Activated T-cell treated with anti-CD3 and anti-CD28 coated beads, Interleukin-2, amount 50 U/mL, for 48 hours (primary cell): ENCODE results near the gene ADAMTS2.

ENCODE experiments used
- DNase-seq, 2 experiments: peaks; one replicate each; pipeline ENCODE4 v3.0.0-alpha.2; 2020

Gene ADAMTS2

GRCh38 chr5:179250561-179251225 lies 94.6 kb downstream of the ADAMTS2 start:
- DNase-seq: no peak

GRCh38 chr5:179246227-179246626 lies 99.0 kb downstream of the ADAMTS2 start:
- DNase-seq: no peak

GRCh38 chr5:179245031-179245430 lies 100.2 kb downstream of the ADAMTS2 start:
- DNase-seq: no peak

GRCh38 chr5:179244044-179244443 lies 101.2 kb downstream of the ADAMTS2 start:
- no peak for DNase-seq

GRCh38 chr5:179243333-179243732 lies 101.9 kb downstream of the ADAMTS2 start:
- no peak for DNase-seq

- DNase-seq: no peak
Observed at GRCh38 chr5:179242676-179243075, 102.6 kb downstream of the ADAMTS2 start.

GRCh38 chr5:179241764-179242370 lies 103.4 kb downstream of the ADAMTS2 start:
- no peak for DNase-seq

GRCh38 chr5:179241175-179241574 lies 104.1 kb downstream of the ADAMTS2 start:
- DNase-seq: no peak

- DNase-seq: no peak
Observed at GRCh38 chr5:179240561-179240960, 104.7 kb downstream of the ADAMTS2 start.

- no peak for DNase-seq
Observed at GRCh38 chr5:179239256-179240135, 105.8 kb downstream of the ADAMTS2 start.

GRCh38 chr5:179238628-179238970 lies 106.7 kb downstream of the ADAMTS2 start:
- no peak for DNase-seq

GRCh38 chr5:179237770-179238627 lies 107.3 kb downstream of the ADAMTS2 start:
- DNase-seq: no peak

GRCh38 chr5:179235416-179236400 lies 109.6 kb downstream of the ADAMTS2 start:
- no peak for DNase-seq

GRCh38 chr5:179234563-179235135 lies 110.6 kb downstream of the ADAMTS2 start:
- DNase-seq: no peak

- no peak for DNase-seq
Observed at GRCh38 chr5:179233909-179234562, 111.2 kb downstream of the ADAMTS2 start.

- no peak for DNase-seq
Observed at GRCh38 chr5:179232091-179232735, 113.0 kb downstream of the ADAMTS2 start.

- no peak for DNase-seq
Observed at GRCh38 chr5:179231309-179231708, 114.0 kb downstream of the ADAMTS2 start.

- DNase-seq: no peak
Observed at GRCh38 chr5:179230061-179230461, 115.2 kb downstream of the ADAMTS2 start.

- DNase-seq: no peak
Observed at GRCh38 chr5:179229331-179229831, 115.9 kb downstream of the ADAMTS2 start.
